GM12878 (cell line): ENCODE results near the gene SLC11A2.

Experiments used
- CREB1 ChIP-seq: IDR thresholded peaks from 2 replicates; pipeline ENCODE4 v1.6.1; 2012; ENCODE audit warnings: low read depth, mild to moderate bottlenecking, inconsistent platforms
- CTCF ChIP-seq, 3 experiments: IDR thresholded peaks in 2 of 3; conservative IDR thresholded peaks in 1 of 3; 2 replicates each; pipeline ENCODE4 v1.5.1; 2011; ENCODE audit warnings: low read depth in 3 of 3, low read length in 3 of 3, mild to moderate bottlenecking in 3 of 3, control low read depth in 2 of 3, moderate library complexity in 2 of 3, inconsistent platforms in 1 of 3, mixed read lengths in 1 of 3; ENCODE audit not compliant: control insufficient read depth in 2 of 3, insufficient read depth in 1 of 3; ENCODE audit errors: extremely low read depth in 1 of 3
- JUND ChIP-seq: IDR thresholded peaks from 2 replicates; pipeline ENCODE4 v1.6.1; 2012; ENCODE audit warnings: low read depth, mild to moderate bottlenecking, low read length, improper control_type of control experiment, moderate library complexity
- MXI1 ChIP-seq: fragments of 150-350 bp; IDR thresholded peaks from 2 replicates; pipeline ENCODE4 v1.6.1; 2011; ENCODE audit warnings: low read depth, mild to moderate bottlenecking, inconsistent platforms, low read length, improper control_type of control experiment
- POLR2AphosphoS5 ChIP-seq: IDR thresholded peaks from 2 replicates; pipeline ENCODE4 v1.6.1; 2011; ENCODE audit warnings: mild to moderate bottlenecking, low read length, inconsistent platforms
- RAD21 ChIP-seq: IDR thresholded peaks from 2 replicates; pipeline ENCODE4 v1.6.1; 2011; ENCODE audit warnings: mild to moderate bottlenecking, low read depth, low read length, moderate library complexity; ENCODE audit not compliant: insufficient read depth
- SMC3 ChIP-seq: IDR thresholded peaks from 2 replicates; pipeline ENCODE4 v1.6.1; 2011; ENCODE audit warnings: low read length, improper control_type of control experiment, borderline replicate concordance
- TCF12 ChIP-seq: IDR thresholded peaks from 2 replicates; pipeline ENCODE4 v1.6.1; 2011; ENCODE audit warnings: low read depth, mild to moderate bottlenecking, low read length
- ZBTB33 ChIP-seq: fragments of 450-650 bp; IDR thresholded peaks from 2 replicates; pipeline ENCODE4 v1.6.1; 2017; ENCODE audit warnings: mild to moderate bottlenecking
- ZNF274 ChIP-seq: IDR thresholded peaks from one replicate; pipeline ENCODE4 v1.8.0; 2011; ENCODE audit not compliant: insufficient read length, insufficient read depth
- TF ChIP-seq, protein P1 (sequence below): IDR thresholded peaks from 2 replicates; pipeline ENCODE4 v1.6.1; 2011; ENCODE audit warnings: borderline replicate concordance, low read depth, mild to moderate bottlenecking, moderate library complexity, mixed read lengths, low read length; ENCODE audit not compliant: insufficient read depth; ENCODE audit errors: extremely low read length
- TF ChIP-seq, protein P2 (sequence below): IDR thresholded peaks from 2 replicates; pipeline ENCODE4 v1.6.1; 2011; ENCODE audit warnings: mild to moderate bottlenecking, low read depth, low read length, moderate library complexity; ENCODE audit not compliant: insufficient replicate concordance
- TF ChIP-seq, protein P3 (sequence below): IDR thresholded peaks from 2 replicates; pipeline ENCODE4 v1.6.1; 2011; ENCODE audit warnings: low read depth, mild to moderate bottlenecking, low read length, moderate library complexity, borderline replicate concordance; ENCODE audit errors: extremely low read depth

DNA sequence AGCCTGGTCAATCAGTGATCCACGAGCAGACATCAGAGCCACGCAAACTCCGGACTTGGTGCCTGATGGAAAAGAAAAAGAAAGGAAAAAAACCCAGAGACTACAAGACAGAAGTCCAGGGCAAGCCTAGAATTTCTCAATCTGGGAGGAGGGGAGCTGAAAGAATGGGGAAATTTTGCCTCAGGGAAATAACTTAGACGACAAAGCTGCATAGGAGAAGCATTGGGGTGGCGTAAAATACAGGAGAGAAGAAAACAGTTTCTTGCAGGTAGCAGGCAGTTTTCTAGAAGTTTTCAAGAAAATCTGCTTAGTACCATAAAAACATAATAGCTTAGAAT is 2.6 kb upstream of the SLC11A2 start:
- no peak for TF ChIP-seq ZBTB33
- no peak for TF ChIP-seq CTCF (IDR thresholded peaks at IDR 0.05 in 2 of 3, conservative IDR thresholded peaks at IDR 0.05 in 1 of 3; ENCODE audit: control insufficient read depth in 2 of 3, extremely low read depth in 1 of 3, insufficient read depth in 1 of 3, low read depth in 3 of 3, low read length in 3 of 3)
- TF ChIP-seq, protein P1, sequence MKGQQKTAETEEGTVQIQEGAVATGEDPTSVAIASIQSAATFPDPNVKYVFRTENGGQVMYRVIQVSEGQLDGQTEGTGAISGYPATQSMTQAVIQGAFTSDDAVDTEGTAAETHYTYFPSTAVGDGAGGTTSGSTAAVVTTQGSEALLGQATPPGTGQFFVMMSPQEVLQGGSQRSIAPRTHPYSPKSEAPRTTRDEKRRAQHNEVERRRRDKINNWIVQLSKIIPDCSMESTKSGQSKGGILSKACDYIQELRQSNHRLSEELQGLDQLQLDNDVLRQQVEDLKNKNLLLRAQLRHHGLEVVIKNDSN: no peak
- no peak for TF ChIP-seq POLR2AphosphoS5
- TF ChIP-seq, protein P2, sequence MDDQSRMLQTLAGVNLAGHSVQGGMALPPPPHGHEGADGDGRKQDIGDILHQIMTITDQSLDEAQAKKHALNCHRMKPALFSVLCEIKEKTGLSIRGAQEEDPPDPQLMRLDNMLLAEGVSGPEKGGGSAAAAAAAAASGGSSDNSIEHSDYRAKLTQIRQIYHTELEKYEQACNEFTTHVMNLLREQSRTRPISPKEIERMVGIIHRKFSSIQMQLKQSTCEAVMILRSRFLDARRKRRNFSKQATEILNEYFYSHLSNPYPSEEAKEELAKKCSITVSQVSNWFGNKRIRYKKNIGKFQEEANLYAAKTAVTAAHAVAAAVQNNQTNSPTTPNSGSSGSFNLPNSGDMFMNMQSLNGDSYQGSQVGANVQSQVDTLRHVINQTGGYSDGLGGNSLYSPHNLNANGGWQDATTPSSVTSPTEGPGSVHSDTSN: no peak
- TF ChIP-seq CREB1: no peak
- TF ChIP-seq ZNF274: no peak
- TF ChIP-seq TCF12: no peak
- no peak for TF ChIP-seq JUND
- TF ChIP-seq, protein P3, sequence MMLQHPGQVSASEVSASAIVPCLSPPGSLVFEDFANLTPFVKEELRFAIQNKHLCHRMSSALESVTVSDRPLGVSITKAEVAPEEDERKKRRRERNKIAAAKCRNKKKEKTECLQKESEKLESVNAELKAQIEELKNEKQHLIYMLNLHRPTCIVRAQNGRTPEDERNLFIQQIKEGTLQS: no peak
- TF ChIP-seq RAD21: no peak
- TF ChIP-seq MXI1: no peak
- no peak for TF ChIP-seq SMC3
